ENCODE measurements around the gene PITX1.

PITX1 gene

DNA sequence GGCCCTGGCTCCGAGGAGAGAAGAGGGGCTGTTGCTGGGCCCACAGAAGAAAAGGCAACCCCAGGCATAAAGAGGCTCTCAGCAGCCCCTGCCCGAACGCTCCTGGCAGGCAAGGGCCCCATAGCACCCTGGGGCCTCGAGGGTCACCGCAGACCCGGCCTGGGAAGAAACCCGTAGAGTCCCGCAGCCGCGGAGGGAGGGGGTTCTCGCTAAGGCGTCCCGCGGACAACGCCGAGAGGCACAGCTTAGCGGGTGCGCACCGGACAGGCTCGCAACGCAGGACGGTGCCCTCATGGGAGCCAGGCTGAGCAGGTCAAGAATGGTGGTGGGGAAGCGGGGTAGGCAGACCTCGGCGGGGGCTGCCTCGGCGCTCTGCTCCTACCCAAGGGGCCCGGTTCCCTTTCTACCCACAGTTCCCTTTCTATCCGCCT is 6.7 kb downstream of the PITX1 start:
- in situ Hi-C loops (cut with HindIII; ENCODE audit: low sequenced_read_pairs): no loop called here
- H3K4me3 ChIP-seq (ENCODE audit: low read depth, low read length): no peak overlapping the region
- TF ChIP-seq, protein P1, sequence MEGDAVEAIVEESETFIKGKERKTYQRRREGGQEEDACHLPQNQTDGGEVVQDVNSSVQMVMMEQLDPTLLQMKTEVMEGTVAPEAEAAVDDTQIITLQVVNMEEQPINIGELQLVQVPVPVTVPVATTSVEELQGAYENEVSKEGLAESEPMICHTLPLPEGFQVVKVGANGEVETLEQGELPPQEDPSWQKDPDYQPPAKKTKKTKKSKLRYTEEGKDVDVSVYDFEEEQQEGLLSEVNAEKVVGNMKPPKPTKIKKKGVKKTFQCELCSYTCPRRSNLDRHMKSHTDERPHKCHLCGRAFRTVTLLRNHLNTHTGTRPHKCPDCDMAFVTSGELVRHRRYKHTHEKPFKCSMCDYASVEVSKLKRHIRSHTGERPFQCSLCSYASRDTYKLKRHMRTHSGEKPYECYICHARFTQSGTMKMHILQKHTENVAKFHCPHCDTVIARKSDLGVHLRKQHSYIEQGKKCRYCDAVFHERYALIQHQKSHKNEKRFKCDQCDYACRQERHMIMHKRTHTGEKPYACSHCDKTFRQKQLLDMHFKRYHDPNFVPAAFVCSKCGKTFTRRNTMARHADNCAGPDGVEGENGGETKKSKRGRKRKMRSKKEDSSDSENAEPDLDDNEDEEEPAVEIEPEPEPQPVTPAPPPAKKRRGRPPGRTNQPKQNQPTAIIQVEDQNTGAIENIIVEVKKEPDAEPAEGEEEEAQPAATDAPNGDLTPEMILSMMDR (IDR thresholded peaks at IDR 0.05; ENCODE audit: low read depth, low read length): no peak
- no peak for DNase-seq (ENCODE audit: low read depth, low spot score)

DNA sequence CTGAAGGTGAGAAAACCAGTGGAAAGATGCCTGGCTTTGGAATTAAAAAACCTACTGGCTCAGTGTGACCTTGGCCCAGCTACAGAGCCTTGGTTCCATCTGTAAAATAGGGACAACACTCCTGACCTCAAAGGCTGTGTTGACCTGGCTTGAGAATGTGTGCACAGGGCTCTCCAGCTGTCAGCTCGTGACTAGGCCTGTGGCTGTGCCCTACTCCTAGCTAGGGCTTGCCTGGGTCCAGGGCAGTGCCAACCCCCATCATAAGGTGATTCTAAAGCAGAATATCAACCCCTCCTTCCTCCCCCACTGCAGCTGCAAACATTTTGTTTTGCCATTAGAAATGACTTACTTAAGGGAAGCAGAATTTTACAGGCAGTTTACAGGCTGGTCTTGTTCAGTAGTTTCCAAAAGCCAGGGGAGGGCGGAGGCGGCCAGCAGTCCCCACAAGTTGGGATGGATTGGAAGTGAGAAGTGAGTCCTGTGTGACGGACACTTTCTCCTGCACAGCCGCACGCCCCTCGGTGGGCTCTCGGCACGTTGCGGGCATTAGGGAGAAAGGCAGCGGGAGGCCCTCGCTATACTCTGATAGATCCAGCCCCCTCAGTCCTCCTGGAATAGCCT is 7.3 kb downstream of the PITX1 start:
- in situ Hi-C loops (cut with HindIII; ENCODE audit: low sequenced_read_pairs): no loop called here
- TF ChIP-seq, protein P1 (IDR thresholded peaks at IDR 0.05; ENCODE audit: low read depth, low read length): no peak
- no peak overlapping the region for H3K4me3 ChIP-seq (ENCODE audit: low read depth, low read length)
- no peak for DNase-seq (ENCODE audit: low read depth, low spot score)

DNA sequence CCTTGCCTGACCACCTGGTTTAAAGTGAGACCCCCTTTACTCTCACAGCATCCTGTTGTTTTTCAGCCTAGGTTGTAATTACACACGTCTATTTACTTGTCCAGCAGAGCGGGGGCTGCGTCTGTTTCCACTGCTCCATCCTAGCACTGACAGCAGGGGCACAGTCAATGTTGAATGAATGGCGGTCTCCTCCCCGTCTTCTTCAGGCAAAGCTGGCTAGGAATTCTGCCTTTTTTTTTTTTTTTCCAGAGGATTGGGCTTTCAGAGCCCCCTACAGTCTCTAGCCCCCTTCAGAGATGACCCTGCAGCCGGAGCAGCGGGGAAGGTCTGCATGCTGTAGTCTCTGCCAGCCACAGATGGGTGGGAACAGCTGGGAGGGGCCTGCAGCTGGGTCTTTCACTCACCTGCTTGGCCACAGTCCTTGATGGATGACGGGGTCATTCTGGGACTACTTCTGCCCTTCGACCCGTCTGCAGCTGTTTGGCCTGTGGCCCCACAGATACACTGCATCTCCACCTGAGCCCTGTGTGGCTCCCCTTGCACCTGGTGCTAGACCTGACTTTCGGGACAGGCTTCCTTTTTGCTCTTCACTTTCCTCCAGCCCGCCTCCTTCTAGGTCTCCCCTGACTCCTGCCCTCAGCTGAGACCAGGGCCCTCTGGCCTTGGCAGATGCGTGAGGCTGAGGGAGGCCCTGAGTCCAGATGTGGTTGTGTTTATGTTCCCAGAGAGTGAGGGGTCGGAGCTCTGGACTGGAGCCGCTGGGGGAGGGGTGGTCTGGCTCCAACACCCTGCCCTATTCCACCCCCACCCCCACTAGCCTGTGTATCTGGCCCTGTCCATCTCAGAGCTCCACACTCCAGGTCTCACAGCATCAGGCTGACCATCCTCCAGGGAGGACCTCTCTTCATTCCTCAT is 8.0 kb downstream of the PITX1 start:
- DNase-seq (ENCODE audit: low read depth, low spot score): no peak
- H3K4me3 ChIP-seq (ENCODE audit: low read depth, low read length): no peak overlapping the region
- TF ChIP-seq, protein P1 (IDR thresholded peaks at IDR 0.05; ENCODE audit: low read depth, low read length): no peak
- in situ Hi-C loops (cut with HindIII; ENCODE audit: low sequenced_read_pairs): no loop called here

DNA sequence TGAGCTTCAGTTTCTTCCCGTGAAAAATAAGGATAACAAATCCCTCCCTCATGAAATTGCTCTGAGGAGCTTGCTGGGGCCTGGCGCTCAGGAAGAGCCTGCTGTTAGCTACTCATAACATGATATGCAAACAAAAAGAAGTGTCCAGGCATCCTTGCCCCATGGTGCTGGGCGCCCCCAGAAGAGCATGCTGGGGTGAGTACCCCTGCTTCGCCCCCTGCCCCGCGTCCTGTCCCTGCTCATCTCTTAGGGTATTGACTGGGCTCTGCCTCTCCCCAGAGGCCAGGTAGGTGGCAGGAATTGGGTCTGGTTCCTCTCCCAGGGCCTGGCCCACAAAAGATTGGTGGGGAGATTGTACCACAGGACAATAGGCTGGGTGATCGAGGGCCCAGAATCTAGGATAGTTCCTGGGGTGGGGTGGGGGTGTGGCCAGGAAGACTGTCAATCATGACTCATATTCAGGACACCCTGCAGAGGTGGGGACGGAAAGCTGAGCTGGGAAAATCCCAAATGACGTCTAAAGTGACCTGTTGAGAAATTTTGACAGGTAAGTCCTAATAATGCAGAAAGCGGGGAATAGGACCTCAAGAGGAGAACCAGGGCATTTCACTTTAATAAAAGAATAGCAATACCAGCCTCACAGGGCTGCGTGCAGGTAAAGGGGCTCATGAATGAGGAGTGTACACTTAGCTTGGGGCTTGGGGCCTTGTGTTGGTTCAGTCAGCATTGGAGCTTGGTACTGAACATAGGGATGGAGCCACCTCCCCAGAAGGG is 8.9 kb downstream of the PITX1 start:
- in situ Hi-C loops (cut with HindIII; ENCODE audit: low sequenced_read_pairs): no loop called here
- TF ChIP-seq, protein P1 (IDR thresholded peaks at IDR 0.05; ENCODE audit: low read depth, low read length): no peak
- H3K4me3 ChIP-seq (ENCODE audit: low read depth, low read length): no peak overlapping the region
- no peak for DNase-seq (ENCODE audit: low read depth, low spot score)

DNA sequence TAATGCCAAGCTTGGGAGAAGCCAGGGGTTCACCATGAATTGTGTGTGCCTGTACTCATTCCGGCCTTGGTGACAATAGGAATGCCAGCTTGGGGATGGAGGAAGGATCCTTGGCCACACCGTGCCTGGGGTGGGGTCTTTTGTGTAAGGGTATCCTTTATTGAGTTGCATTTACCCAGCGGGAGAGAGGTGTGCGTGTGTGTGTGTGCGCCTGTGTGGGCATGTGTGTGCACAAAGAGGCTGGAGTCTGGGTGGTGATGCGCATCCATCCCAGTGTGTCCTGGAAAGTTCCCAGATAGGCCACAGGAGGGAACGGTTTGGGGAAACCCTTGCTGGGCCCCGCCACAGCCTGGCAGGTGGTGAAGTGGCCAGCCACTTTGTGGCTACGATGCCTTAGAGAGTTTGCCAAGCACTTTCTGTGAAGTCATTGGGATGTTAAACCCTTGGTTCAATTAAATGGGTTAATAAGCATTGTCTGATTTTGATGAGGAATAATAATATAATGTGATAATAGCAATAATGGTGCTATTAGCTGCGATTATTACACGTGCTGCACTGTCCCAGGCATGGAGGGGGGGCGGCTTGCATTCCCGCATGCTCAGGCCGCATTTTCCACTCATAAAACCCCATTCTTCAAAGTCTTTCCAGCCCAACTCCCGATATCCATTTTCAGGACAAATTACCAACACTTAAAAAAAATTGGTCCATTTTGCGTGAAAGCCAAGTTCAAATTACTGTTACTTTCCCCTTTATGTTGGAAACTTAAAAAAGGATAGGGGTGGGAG is 13.7 kb downstream of the PITX1 start:
- no peak overlapping the region for H3K4me3 ChIP-seq (ENCODE audit: low read depth, low read length)
- no peak for DNase-seq (ENCODE audit: low read depth, low spot score)
- in situ Hi-C loops (cut with HindIII; ENCODE audit: low sequenced_read_pairs): no loop called here
- TF ChIP-seq, protein P1 (IDR thresholded peaks at IDR 0.05; ENCODE audit: low read depth, low read length): no peak

DNA sequence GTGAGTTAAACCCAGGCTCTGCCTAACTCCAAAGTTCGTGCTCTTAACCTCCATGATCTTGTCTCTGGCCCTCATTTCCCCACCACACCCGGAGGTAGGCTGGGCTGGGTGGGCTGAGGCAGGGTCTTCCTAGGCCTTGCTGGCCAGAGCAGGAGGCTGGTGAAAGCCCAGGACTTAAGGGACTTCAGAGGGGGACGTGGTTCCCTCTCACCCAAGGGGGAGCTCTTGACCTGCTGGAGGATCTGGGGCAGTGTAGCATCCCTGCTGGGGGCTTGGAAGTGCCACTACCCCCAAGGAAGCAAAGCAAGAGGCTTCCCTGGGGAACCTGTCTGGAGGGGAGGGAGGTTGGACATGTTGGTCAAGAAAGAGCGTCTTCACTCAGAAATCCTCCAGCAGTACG is 14.7 kb downstream of the PITX1 start:
- TF ChIP-seq, protein P1 (IDR thresholded peaks at IDR 0.05; ENCODE audit: low read depth, low read length): no peak
- in situ Hi-C loops (cut with HindIII; ENCODE audit: low sequenced_read_pairs): no loop called here
- no peak overlapping the region for H3K4me3 ChIP-seq (ENCODE audit: low read depth, low read length)
- DNase-seq (ENCODE audit: low read depth, low spot score): no peak

All from astrocyte of the spinal cord (primary cell).